ENCODE results near the gene FRMD3.

- no peak for TF ChIP-seq RAD21 (IDR thresholded peaks at IDR 0.05; ENCODE audit: low read depth)
- no peak for TF ChIP-seq FOXM1 (IDR thresholded peaks at IDR 0.05; ENCODE audit: borderline replicate concordance, low read depth)
- TF ChIP-seq EP300 (IDR thresholded peaks at IDR 0.05; ENCODE audit: borderline replicate concordance), result no peak
- no peak for TF ChIP-seq TEAD4 (IDR thresholded peaks at IDR 0.05)
- no peak for TF ChIP-seq CEBPB (IDR thresholded peaks at IDR 0.05)
- TF ChIP-seq REST (IDR thresholded peaks at IDR 0.05; ENCODE audit: low read depth), result no peak
- TF ChIP-seq, protein P1, sequence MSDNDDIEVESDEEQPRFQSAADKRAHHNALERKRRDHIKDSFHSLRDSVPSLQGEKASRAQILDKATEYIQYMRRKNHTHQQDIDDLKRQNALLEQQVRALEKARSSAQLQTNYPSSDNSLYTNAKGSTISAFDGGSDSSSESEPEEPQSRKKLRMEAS (IDR thresholded peaks at IDR 0.05), result no peak
Measured at GRCh38 chr9:83290692-83291091, 247.5 kb downstream of the FRMD3 start.
